A549 (cell line): ENCODE data around the gene KCP. TPM values are rescaled to one million over a fixed set of nuclear protein-coding genes. Genes with fewer than 3 reads are reported as not detected.
A peak's percentile ranks its signal among the peaks of the same experiment; 100 is the strongest.

Experiments used
- ATAC-seq, 2 experiments: fragments of 200-7000 bp in 1 of 2; fragments of >200 bp in 1 of 2; cut with Nextera tagmentation in 1 of 2; cut with Tn5 transposase in 1 of 2; 3 replicates each; pipeline versions ENCODE4 v1.8.0 to v1.9.1; 2018 to 2020; ENCODE audit warnings: mild to moderate bottlenecking in 1 of 2, moderate library complexity in 1 of 2
- CTCF ChIA-PET: fragments of 300-600 bp; sonication (Branson Sonifier 250); formaldehyde crosslinking; extraction: SDS; loops from one replicate; lab custom pipeline; 2021; ENCODE audit warnings: antibody characterized with exemption, inconsistent platforms; lab: Yijun Ruan, JAX
- POLR2A ChIA-PET: fragments of 350-600 bp; formaldehyde crosslinking; extraction: SDS; loops from one replicate; lab custom pipeline; 2021; ENCODE audit warnings: antibody characterized with exemption, inconsistent platforms; lab: Yijun Ruan, JAX
- DNase-seq, 2 experiments: peaks; one replicate each; pipeline versions ENCODE4 v3.0.0 to v3.0.0-alpha.2; 2011 to 2016; ENCODE audit warnings: low read depth in 1 of 2, low spot score in 1 of 2
- FAIRE-seq: peaks from 2 replicates; lab custom pipeline; 2011; peaks lifted over from hg19 to GRCh38; lab: Jason Lieb, UNC
- H3K27ac ChIP-seq, 2 experiments: fragments of >200 bp; sonication (Bioruptor Twin); formaldehyde crosslinking; 3 replicates each; pipeline ENCODE4 v1.5.1; 2016 to 2017
- H3K4me1 ChIP-seq: fragments of >200 bp; sonication (Bioruptor Twin); formaldehyde crosslinking; 3 replicates; pipeline ENCODE4 v1.6.1; 2016
- H3K4me2 ChIP-seq: fragments of >200 bp; sonication (Bioruptor Twin); formaldehyde crosslinking; 3 replicates; pipeline ENCODE4 v1.6.1; 2016
- H3K4me3 ChIP-seq: fragments of >200 bp; sonication (Bioruptor Twin); formaldehyde crosslinking; 3 replicates; pipeline ENCODE4 v1.5.1; 2016
- H3K9me3 ChIP-seq: fragments of >200 bp; sonication (Bioruptor Twin); formaldehyde crosslinking; 3 replicates; pipeline ENCODE4 v1.6.1; 2016
- ATOH8 ChIP-seq: fragments of 250-450 bp; sonication (Bioruptor Pico); IDR thresholded peaks from 2 replicates; pipeline ENCODE4 v1.5.0; 2020; ENCODE audit warnings: low read depth, mild to moderate bottlenecking, moderate library complexity
- BCL3 ChIP-seq: fragments of >200 bp; sonication (Bioruptor Twin); formaldehyde crosslinking; IDR thresholded peaks from 3 replicates; pipeline ENCODE4 v1.6.1; 2016
- CEBPB ChIP-seq, 2 experiments: fragments of >200 bp in 1 of 2; sonication (Bioruptor Twin) in 1 of 2; formaldehyde crosslinking in 1 of 2; IDR thresholded peaks; 2 replicates each; pipeline ENCODE4 v1.6.1; 2012 to 2016
- CHD4 ChIP-seq: fragments of 200-600 bp; sonication (generic); IDR thresholded peaks from 2 replicates; pipeline ENCODE4 v1.6.1; 2016; ENCODE audit warnings: antibody characterized with exemption, mild to moderate bottlenecking, borderline replicate concordance
- EHF ChIP-seq: fragments of 250-450 bp; sonication (Bioruptor Pico); IDR thresholded peaks from 2 replicates; pipeline ENCODE4 v1.5.0; 2020; ENCODE audit warnings: mild to moderate bottlenecking
- EHMT2 ChIP-seq: fragments of 200-600 bp; sonication (generic); IDR thresholded peaks from 2 replicates; pipeline ENCODE4 v1.6.1; 2016; ENCODE audit warnings: antibody characterized with exemption, low read depth, mild to moderate bottlenecking, moderate library complexity
- EP300 ChIP-seq, 2 experiments: fragments of >200 bp; sonication (Bioruptor Twin); formaldehyde crosslinking; IDR thresholded peaks; 2 replicates in 1 of 2; 3 replicates in 1 of 2; pipeline ENCODE4 v1.6.1; 2016 to 2017
- FOSL2 ChIP-seq, 2 experiments: fragments of 450-650 bp in 1 of 2; fragments of >200 bp in 1 of 2; sonication (Bioruptor Twin) in 1 of 2; formaldehyde crosslinking; IDR thresholded peaks; 2 replicates each; pipeline versions ENCODE4 v1.5.0 to v1.6.1; 2016 to 2020; ENCODE audit warnings: mild to moderate bottlenecking in 1 of 2, moderate library complexity in 1 of 2
- GATA3 ChIP-seq: IDR thresholded peaks from 2 replicates; pipeline ENCODE4 v1.6.1; 2012; ENCODE audit warnings: borderline replicate concordance
- HMGXB4 ChIP-seq: fragments of 250-450 bp; sonication (Bioruptor Pico); IDR thresholded peaks from 2 replicates; pipeline ENCODE4 v1.5.0; 2021; ENCODE audit warnings: mild to moderate bottlenecking, moderate library complexity, borderline replicate concordance
- HOXB5 ChIP-seq: fragments of 250-450 bp; sonication (Bioruptor Pico); IDR thresholded peaks from 2 replicates; pipeline ENCODE4 v1.5.0; 2020; ENCODE audit warnings: mild to moderate bottlenecking, moderate library complexity
- JUNB ChIP-seq: fragments of >200 bp; sonication (Bioruptor Twin); formaldehyde crosslinking; IDR thresholded peaks from 2 replicates; pipeline ENCODE4 v1.6.1; 2016
- KDM1A ChIP-seq: fragments of 200-600 bp; sonication (generic); IDR thresholded peaks from 2 replicates; pipeline ENCODE4 v1.6.1; 2016; ENCODE audit warnings: low read depth, mild to moderate bottlenecking
- MYC ChIP-seq: IDR thresholded peaks from 2 replicates; pipeline ENCODE4 v1.6.1; 2012; ENCODE audit warnings: mild to moderate bottlenecking, inconsistent platforms, low read length, improper control_type of control experiment, borderline replicate concordance
- NFE2L2 ChIP-seq: fragments of 150-350 bp; conservative IDR thresholded peaks from 2 replicates; pipeline ENCODE4 v1.6.1; 2014; ENCODE audit warnings: low read length
- NR3C1 ChIP-seq: fragments of >200 bp; sonication (Bioruptor Twin); formaldehyde crosslinking; IDR thresholded peaks from 3 replicates; pipeline ENCODE4 v1.6.1; 2017
- PHF8 ChIP-seq: fragments of 200-600 bp; sonication (generic); IDR thresholded peaks from 2 replicates; pipeline ENCODE4 v1.6.1; 2016; ENCODE audit warnings: low read depth, mild to moderate bottlenecking, antibody characterized with exemption, moderate library complexity, borderline replicate concordance
- SMC3 ChIP-seq: fragments of >200 bp; sonication (Bioruptor Twin); formaldehyde crosslinking; IDR thresholded peaks from 3 replicates; pipeline ENCODE4 v1.6.1; 2018; ENCODE audit warnings: inconsistent platforms
- SREBF2 ChIP-seq: fragments of 450-650 bp; IDR thresholded peaks from 2 replicates; pipeline ENCODE4 v1.6.1; 2014; ENCODE audit warnings: mild to moderate bottlenecking, moderate library complexity
- USF2 ChIP-seq: fragments of 450-650 bp; IDR thresholded peaks from 2 replicates; pipeline ENCODE4 v1.6.1; 2014; ENCODE audit warnings: antibody characterized with exemption
- ZFP36 ChIP-seq: fragments of 450-650 bp; IDR thresholded peaks from 2 replicates; pipeline ENCODE4 v1.6.1; 2014; ENCODE audit warnings: borderline replicate concordance; ENCODE audit not compliant: partially characterized antibody
- ZNF302 ChIP-seq: fragments of 250-450 bp; sonication (Bioruptor Pico); IDR thresholded peaks from 2 replicates; pipeline ENCODE4 v1.9.0; 2021; ENCODE audit warnings: inconsistent platforms, mild to moderate bottlenecking, moderate library complexity
- WGBS: methylation state at CpG from one replicate; pipeline ENCODE4 v1.1.6; 2017; ENCODE audit errors: missing lambda C conversion rate; 5-methylcytosine and 5-hydroxymethylcytosine counted together
- polyA plus RNA-seq, 4 experiments: library from polyadenylated mRNA; depleted of rRNA in 3 of 4; stranded (reverse); fragments of >200 nt; fragmentation: RNase III in 1 of 4; extraction: RNeasy Plus Mini Kit Qiagen cat#74134 plus additional on column Dnase treatment in 1 of 4; gene quantifications; 2 replicates in 3 of 4; 3 replicates in 1 of 4; pipeline ENCODE4 v1.2.3, GENCODE V29; 2011 to 2017

The KCP gene
- polyA plus RNA-seq, 2 of the 4 experiments (the other 2 are of a cell fraction) = 0.14 TPM; not detected in 1

GRCh38 chr7:128919881-128920799 lies 9.6 kb upstream of the KCP start:
- WGBS = 65% methylated on average over 14 of the region's 14 CpGs
- FAIRE-seq (no peak), ATAC-seq (peak in 1 of 2 experiments; percentile 4; a peak in 1 of 6 replicates), DNase-seq (no peak)
- ChIA-PET CTCF (interaction anchor here (0.9 to 3.1 kb wide), 2 partner anchors 36 to 552 kb away, joined by 3 to 10 read pairs; no protein-coding TSS in a partner anchor), POLR2A (no interaction called here)
- no peak for TF ChIP-seq ZFP36
- TF ChIP-seq CEBPB (IDR thresholded peaks at IDR 0.05) = no peak
- no peaks in the 10 kb centered on the region for H3K9me3 ChIP-seq
- H3K4me2 ChIP-seq = no peak overlapping the region
- H3K4me3 ChIP-seq = no peak overlapping the region
- H3K4me1 ChIP-seq = no peaks in the 10 kb centered on the region
- H3K27ac ChIP-seq = no peak overlapping the region

- TF ChIP-seq EP300 (IDR thresholded peaks at IDR 0.05) = no peak
- TF ChIP-seq EHMT2 = no peak
- TF ChIP-seq KDM1A = no peak
- TF ChIP-seq ZNF302 (CRISPR knock-in tag) = no peak
- TF ChIP-seq BCL3 = no peak
- TF ChIP-seq MYC = no peak
- no peak for TF ChIP-seq HMGXB4
- no peak for TF ChIP-seq SMC3
- no peak for TF ChIP-seq GATA3
- no peak for TF ChIP-seq JUNB
- TF ChIP-seq CHD4 = no peak
- TF ChIP-seq ATOH8 (CRISPR knock-in tag) = no peak
- TF ChIP-seq HOXB5 (CRISPR knock-in tag) = no peak
- TF ChIP-seq SREBF2 = no peak
- no peak for TF ChIP-seq NR3C1
- TF ChIP-seq NFE2L2 = no peak
- TF ChIP-seq FOSL2 (IDR thresholded peaks at IDR 0.05) = no peak
- no peak for TF ChIP-seq FOSL2 (CRISPR knock-in tag; IDR thresholded peaks at IDR 0.05)
- no peak for TF ChIP-seq USF2
- TF ChIP-seq PHF8 = no peak
- no peak for TF ChIP-seq EHF (CRISPR knock-in tag)
- TF ChIP-seq, all 56 proteins: peak for 0
- no peak overlapping the region for H3K4me2 ChIP-seq
- no peak overlapping the region for H3K27ac ChIP-seq
- FAIRE-seq = no peak
- WGBS = 45% methylated on average over 6 of the region's 6 CpGs
- H3K4me1 ChIP-seq = no peaks in the 10 kb centered on the region
- CTCF ChIA-PET = interaction anchor here (0.9 to 3.1 kb wide), 2 partner anchors 35 to 553 kb away, joined by 3 to 10 read pairs; no protein-coding TSS in a partner anchor
- POLR2A ChIA-PET = no interaction called here
- no peak for ATAC-seq
- DNase-seq = no peak
- no peak overlapping the region for H3K4me3 ChIP-seq
- no peaks in the 10 kb centered on the region for H3K9me3 ChIP-seq
These were observed 8.7 kb upstream of the KCP start for GRCh38 chr7:128919241-128919640.
